T-helper 2 cell (primary cell): Measurements from ENCODE around the gene RAPGEF4.

Experiments
- DNase-seq, 5 experiments: peaks; one replicate each; pipeline versions ENCODE4 v3.0.0 to v3.0.0-alpha.2; 2012 to 2022

The RAPGEF4 gene

DNA sequence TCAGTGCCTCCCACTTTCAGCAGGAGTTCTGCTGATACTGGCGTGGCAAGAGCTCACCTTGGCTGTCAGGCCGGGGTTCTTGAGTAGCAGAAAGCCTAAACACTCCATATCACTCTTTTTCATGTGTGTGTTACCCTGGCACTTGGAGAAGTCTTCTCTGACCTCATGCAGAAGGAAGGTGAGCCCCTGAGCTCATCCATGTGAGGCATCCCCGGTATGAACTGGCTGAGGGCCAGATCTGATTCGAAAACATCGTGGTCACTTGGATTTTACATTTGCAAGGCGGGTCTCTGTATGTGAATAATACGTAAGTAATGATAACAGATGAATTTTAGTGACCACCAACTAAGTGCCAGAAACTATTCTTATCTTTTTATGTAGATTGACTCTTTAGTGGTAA, 93.6 kb downstream of the RAPGEF4 start:
- no peak for DNase-seq

DNA sequence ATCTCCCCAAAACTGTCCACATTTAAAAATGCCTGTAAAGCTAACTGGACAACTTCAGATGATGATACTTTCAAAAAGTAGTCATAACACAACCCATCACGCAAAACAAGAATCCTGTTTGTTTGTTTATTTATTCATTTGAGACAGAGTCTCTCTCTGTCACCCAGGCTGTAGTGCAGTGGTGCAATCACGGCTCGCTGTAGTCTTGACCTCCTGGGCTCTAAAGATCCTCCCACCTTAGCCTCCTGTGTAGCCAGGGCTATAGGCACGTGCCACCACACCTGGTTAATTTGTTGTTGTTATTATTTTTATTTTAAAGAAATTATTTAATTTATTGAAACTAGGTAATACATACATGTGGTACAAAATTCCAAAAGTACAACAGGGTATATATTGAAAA, 94.8 kb downstream of the RAPGEF4 start:
- no peak for DNase-seq

DNA sequence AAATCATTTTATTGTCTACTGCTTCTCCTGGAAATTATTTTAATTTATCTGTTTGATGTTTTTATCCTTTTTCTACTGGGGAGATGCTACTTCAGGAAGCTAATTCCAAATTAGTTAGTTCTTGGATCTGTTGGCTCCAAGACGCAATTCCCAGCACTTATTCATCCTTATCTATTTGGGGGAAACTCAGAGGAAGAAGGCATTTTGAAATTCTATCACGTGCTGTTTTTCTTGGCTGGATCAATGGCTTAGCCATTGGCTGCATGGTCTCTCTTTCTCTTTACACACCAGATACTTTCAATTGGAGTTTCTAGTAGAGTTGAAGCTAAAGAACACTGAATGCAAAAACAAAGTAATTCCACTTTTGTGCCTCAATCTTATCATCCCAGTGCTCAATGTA, 98.3 kb downstream of the RAPGEF4 start:
- DNase-seq: no peak

DNA sequence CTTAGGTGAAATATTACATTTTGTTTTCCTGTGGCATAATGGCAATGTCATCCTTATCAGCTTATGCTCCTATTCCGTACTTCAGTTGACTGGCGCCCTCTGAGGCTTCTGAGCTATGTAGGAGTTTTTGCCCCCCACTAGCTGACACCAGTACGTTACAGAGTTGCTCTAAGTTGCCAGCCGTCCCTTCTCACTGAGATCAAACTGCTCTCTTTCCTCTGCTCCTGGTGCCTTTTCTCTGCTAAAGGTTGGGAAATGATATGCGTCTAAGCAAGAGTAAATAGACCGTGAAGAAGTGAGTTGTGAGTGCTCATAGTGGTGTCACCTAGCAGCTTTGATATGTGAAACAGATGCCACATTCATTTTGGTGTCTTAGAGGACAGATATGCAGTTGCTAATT, 99.2 kb downstream of the RAPGEF4 start:
- no peak for DNase-seq

DNA sequence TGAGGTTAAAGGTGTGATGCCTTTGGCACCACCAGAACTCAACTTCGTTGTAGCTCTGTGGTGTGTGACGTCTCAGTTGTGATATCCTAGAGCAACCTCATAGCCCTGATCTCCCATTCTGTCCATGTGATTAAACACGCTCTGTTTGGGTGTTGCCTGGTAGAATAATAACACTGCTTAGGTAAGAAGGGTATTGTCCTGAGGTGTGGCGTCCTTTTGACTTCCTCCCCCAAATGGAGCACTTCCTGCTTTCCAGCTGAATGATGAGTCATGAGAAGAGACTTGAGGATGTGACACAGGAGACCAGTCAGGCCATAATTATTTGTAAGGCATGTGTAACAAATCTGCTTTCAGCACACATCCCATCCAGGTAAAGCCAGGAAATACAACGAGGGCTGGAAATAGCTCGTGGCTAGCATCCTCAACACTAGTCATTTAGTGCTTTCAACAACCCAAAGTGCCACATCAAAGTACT, 100.7 kb downstream of the RAPGEF4 start:
- DNase-seq: peak in 2 of 5 experiments; percentile 23 to 58

DNA sequence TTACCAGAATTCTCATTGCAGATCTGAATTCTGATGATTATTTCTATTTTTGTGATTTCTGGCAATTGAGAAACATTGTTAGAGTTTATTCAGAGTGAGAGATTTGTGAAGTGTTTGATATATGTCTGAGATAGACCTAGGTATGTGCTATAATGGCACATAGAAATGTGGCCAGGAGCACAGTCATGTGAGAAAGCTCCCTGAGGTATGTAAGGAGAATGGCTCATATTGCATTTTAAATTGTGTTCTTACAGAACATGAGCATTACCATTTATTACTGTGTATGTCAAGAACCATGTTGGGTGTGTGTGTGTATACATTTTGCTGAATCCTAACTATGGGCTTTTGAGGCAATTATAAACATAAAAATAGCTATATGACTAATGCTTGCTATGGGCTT, 101.2 kb downstream of the RAPGEF4 start:
- no peak for DNase-seq

DNA sequence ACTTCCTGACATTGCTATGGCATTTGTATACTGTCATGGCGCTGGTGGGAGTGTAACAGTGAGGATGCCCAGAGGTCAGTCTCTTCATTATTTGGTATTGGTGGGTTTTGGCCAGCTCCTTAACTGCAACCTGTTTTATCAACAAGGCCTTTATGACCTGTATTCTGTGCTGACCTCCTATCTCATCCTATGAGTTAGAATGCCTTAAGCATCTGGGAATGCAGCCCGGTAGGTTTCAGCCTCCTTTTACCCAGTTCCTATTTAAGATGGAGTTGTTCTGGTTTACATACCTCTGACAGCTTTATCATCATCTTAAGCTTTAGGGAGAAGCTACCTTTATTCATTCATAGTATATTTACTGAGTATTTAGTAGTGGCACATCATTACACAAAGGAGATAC, 103.8 kb downstream of the RAPGEF4 start:
- DNase-seq: no peak

DNA sequence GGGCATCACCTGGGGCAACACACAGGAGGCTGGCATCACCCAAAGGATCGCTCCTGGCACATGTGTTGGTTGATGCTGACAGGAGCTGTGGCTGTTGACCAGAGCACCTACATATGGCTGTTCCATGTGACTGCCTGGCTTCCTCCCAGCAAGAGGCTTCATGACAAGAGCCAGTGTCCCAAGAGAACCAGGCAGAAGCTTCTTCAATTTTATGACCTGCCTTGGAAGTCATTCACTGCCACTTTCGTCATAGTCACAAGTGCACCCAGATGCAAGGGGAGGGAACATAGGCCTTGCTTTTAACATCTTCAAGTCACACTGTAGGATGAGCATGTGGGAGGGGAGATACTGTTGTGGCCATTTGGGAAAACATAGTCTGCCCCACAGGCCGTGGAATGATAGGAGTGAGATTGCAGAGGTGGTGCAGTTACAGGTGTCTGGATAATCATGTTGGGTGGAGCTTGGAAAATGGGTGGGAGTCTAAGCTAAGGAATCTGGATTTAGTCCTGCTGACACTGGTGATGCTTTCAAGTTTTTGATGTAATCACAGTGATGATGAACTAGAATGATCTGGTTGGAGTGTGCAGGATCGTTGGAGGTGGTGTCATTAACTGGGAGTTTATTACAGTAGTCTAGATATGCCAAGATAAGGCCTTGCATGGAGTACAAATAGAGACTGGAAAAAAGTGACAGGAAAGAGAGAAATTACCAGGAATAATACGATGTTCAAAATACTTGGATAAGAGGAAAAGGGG, 107.0 kb downstream of the RAPGEF4 start:
- no peak for DNase-seq

DNA sequence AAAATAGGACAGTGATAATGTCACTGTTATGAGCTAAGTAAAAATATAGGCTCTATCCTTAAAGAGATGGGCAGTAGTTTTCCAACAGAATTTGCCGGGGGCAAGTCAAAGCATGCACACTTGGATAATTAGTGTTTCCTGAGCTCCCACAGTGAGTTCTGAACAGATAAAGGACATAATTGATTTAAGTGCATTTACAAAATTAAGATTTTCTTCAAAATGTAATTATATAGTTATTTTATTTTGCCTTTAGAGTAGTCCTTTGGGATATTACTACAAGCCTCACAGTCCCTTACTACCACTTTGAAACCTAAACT, 107.6 kb downstream of the RAPGEF4 start:
- DNase-seq: no peak

DNA sequence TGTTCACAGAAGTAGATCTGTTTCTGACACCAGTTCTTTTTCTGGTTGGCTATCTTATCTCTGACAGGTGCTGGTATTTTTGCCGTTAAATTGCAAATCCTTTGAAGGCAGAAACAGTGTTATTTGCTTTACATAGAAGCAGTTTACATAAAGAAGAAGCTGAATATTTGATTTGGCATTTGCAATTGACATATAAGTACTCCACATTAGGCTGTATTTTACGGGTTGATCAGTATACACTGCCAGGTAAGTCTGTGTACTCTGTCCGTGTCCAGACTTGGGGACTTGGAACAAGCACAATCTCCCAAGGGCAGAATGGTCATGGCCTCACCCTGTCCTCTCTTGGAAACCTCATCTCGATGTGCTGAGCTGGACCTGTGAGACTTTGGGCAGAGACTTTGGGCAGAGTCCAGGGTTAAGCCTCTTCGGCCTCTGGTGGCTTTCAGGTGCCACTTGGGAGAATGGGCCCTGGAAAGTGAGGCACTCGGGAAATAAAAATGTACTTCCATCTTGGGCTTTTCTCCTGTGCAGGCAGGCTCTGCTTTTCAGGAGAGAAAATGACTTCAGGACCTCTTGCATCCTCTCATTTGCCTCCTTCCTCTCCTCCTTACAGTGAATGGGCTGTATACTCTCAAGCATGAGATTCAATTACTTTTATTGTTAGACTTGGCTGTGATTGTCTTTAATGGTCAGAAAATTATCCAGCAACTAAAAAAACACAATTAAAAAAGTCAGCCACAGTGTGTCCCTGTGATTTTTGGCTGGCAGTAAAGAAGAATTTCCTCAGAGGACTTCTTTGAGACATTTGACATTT, 108.5 kb downstream of the RAPGEF4 start:
- DNase-seq: no peak

DNA sequence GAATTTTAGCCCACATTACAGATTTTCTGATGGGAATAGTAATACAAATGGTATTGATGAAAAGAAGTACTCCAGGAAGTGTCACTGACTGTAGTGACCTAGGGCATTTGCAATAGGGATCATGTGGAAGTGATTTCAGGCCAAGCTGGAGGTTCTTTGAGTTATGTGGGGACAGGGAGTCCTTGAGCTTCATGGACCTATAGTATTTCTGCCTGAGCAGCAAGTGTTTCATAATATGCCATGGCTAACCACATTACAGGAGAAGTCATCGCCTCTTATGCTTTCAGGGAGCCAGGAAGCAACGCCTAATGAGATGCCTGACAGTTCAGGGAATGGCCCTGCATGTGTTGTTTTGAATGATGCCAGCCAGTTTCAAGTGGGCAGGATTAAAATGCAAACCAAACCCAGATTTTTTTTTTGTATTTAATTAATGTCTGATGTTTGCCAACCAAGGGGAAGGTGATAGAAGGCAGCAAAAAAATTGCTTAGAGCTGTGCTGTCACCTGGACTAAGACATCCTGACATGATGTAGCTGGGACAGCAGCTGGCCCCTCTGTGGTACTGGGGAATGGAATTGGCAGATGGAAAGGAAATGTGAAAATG, 109.5 kb downstream of the RAPGEF4 start:
- no peak for DNase-seq

DNA sequence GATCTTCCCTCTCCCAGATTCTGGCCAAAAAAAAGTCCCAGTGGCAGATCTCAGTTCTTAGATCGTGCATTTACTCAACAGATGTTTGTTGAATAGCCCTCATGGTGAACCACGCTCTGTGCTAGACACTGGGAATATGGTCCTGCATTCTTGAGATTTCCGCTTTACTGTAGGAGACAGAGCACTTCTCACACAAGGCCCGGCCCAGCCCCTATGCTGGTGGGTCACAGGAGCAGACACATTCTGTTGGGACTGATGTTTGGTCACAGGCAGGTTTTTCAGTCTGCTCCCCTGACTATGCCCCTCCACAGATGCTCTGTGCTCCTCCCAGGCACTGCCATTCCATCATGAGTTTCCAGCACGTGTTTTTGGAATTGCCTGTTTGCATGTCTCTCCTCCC, 110.9 kb downstream of the RAPGEF4 start:
- DNase-seq: no peak

DNA sequence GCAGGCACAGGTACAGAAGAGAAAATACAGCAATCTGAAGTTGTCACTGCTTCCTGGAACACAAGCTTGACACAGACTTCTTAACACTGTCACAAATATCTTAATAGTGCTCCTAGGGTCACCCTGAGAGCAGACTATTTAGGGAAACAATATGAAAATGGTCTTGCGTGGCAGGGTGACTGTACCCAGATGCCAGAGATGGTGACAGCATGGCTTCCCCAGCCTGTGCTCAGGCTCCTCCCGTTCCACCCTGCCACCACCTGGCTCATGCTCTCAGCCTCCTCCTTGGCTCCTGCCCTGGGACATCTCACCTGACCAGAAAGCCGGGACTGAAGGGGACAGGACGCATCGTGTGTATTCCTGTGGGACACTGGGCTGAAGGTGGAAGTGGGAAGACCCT, 111.5 kb downstream of the RAPGEF4 start:
- DNase-seq: no peak

DNA sequence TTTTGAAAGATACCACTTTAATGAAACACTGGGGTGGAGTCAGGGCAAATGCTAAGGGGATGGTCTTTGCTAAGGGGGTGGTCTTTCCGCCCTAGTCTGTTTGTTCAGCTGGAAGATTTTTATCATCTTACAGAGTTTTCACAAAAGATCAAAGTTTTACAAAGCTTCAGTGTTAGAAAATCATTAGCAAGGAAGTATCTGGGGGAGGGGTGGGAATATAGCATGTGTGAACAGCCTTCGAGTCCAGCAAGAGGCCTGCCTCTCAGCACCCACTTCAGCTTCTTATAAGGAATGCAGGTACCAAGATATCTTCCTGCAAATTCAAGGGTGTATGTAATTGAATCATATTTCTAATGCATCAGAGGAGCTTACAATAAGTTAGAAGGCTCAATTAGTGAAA, 112.9 kb downstream of the RAPGEF4 start:
- DNase-seq: no peak

DNA sequence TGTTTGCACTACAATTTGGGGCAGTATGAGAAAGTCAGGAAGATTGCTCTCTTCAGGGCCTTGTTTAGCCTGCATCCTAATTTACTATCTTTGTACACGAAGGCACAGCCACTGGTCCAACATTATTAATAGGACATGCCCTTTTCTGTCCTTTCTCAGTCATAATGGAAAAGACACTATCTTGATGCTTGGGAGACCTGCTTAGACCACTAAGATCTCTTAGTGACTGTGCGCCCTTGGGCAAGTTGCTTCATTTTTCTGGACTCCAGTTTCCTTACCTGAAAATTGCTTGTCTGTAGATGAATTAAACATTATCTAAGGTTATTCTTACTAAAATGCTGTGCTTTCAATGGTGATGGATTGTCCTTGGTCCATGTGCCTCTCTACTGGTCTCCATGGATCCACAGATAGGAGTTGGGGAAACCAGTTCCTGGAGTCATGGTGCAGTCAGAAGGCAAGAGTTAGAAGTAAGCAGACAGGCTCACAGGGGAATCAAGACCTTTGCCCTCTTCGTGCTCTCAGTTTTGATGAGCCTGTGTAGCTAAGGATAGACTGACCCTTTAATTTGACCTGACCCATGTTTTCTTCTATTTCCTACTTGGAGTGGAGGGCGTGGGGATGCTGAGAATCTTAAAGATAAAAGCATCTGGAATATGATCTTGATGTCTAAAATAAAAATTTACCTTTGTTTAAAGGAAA, 114.0 kb downstream of the RAPGEF4 start:
- DNase-seq: no peak

DNA sequence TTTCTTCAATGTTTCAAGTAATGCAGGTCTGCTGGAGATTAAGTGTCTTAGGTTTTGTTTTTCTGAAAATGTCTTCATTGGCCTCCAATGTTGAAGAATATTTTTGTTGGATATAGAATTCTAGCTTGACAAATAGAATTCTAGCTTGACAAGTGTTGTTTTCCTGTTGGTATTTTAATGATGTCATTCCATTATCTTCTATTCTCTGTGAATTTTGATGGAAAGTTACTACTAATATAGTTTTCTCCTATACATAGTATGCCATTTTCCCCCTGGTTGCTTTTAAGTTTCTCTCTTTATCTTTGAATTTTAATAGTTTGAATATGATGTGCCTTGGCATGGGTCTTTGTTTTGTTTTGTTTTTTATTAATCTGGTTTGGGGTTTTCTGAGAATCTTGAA, 119.9 kb downstream of the RAPGEF4 start:
- no peak for DNase-seq

DNA sequence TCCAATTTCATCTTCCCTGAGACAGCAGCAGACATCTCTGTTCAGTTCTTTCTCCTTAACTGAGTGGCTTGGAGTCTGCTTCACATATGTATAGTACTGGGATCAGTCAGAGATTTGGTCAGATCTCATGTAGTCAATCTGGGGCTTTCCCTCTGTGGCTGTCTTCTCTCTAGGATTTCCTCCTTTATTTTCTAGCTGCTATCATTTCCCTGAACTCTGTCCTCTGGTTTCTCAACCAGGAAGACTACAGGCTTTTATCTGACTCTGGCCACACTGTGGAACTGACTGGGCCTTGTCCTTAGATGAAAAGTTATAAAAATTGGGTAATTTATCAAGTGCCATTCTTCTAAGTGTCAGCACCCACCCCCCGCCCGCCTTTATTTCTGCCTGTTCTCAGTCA, 121.0 kb downstream of the RAPGEF4 start:
- DNase-seq: no peak

DNA sequence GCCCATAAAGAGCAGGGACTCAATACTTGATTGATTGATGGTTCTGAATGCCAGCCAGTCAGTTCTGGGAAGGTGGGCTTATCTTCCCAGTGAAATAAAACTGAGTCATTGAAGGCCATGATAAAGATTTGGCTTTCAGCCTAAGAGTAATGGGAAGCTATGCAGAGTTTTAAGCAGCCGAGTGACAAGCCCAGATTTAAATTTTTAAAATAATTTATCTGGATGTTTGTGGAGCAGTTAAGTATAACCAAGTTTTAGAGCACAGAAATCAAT, 122.8 kb downstream of the RAPGEF4 start:
- no peak for DNase-seq

DNA sequence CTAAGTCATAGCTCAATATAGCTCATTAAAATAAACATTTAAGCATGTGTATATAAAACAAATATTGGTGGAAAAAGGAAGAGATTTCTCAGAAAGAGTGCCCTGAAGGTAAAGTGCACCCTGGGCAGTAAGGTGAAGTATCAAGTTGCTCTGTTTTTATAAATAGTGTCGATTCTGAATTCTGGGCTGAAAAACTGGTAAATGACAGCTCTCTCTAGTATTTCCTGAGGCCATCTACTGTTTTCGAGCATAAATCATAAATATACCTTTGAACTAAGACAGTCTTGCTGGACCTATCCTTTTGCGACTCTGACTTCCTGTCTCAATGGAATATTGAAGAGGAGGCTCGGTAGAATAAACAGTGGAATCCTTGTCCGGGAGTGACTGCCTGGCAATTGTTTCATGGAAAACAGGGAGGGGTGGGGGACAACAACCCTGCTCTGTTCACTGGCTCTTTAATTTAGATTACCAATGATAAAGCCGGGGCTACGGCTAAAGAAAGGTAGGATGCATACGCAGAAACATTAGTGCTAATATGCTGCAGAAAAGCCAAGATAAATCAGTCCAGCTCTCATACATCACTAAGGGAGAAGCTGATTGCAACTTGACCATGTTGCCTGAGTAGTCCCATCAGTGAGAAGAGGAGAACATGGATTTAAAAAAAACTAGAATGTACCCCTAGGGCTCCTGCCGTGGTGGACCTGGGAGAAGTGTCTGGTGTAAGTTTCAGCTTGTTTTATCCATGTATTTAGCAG, 124.1 kb downstream of the RAPGEF4 start:
- no peak for DNase-seq

DNA sequence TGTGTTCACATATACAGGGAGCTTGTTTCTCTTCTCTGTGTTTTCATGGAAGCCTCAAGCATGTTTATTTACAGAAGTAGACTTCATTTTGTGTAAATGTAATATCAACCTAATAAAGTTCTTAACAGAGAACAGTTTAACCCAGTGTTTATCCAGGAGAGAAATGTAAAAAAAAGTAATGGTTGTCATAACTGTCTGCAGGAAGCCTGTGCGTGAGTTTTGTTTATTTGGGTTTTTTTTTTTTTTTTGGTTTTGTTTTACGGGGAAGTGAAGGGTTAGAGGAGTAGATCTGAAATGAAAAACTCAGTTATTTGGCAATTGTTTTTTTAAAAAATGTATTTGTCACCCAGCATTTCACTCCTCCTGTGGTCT, 124.7 kb downstream of the RAPGEF4 start:
- no peak for DNase-seq

DNA sequence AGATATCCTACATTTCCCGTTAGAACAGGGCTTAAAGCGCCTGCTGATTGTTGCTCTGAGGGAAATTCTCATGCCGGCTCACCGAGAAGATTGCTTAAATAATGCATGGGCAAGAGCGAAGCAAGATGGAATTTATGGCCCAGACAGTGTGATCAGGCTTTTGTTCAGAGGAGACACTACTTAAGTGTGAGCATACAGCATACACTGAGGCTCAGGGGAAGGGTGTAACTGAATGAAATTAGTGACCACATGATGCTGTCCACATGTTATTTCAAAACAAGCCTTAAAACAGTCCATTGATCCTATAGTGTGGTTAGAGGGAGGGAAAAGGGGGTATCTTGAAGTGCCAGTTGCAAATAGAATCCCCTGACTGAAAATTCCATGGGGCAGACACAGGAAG, 125.5 kb downstream of the RAPGEF4 start:
- no peak for DNase-seq

DNA sequence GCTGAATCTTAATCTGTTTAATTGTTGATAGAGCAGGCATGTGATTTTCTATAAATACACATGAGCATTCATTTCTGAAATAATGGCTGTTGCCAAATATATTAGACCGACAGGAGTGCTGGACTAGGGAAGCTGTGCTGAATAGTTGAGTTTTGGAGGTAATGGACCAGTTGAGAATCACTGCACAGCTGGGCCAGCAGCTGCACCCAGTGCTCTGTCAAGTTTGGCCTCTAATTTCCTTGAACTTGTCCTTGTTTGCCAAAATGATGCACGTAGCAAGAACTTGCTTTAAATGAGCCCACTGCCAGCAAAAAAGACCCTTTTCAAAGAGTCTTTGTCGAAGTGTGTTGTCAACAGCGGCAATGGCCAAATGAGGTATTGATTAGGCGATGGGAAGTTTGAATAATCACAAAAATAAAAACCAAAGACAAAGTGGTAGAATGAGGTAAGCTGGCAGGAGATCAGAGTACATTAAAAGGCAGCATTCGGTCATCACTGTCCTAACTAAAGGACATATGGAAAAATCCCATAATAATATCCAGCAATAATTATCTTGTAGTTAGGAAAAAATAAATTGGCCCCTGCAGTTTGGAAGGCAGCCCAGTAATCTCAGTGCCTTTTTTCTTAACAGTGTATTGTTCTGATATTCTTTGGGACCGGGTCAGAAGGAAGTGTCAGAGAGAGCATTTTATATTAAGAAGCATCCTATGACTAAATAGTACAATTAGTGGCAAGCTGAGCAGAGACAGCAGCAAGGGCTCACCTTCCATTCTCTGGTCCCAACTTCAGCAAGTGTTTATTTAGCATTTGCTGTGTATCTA, 126.2 kb downstream of the RAPGEF4 start:
- DNase-seq: no peak
